NCI-H82 (cell line): ENCODE results near the gene TELO2.
A peak's percentile ranks its signal among the peaks of the same experiment; 100 is the strongest.
"Not testable (repeated sequence)": the region's sequence is repeated elsewhere in the genome, so short reads cannot be mapped to it uniquely, and the experiment has no call there.

Experiments
- DNase-seq: peaks from one replicate; lab custom pipeline; 2025; lab: John Stamatoyannopoulos, UW

Gene TELO2

GRCh38 chr16:1457489-1458245 lies 35.5 kb upstream of the TELO2 start:
- no peak for DNase-seq

- DNase-seq, result no peak
Observed at GRCh38 chr16:1458336-1458976, 34.7 kb upstream of the TELO2 start.

GRCh38 chr16:1458977-1459341 lies 34.2 kb upstream of the TELO2 start:
- DNase-seq, result no peak

GRCh38 chr16:1459967-1460366 lies 33.2 kb upstream of the TELO2 start:
- no peak for DNase-seq

GRCh38 chr16:1460602-1461138 lies 32.5 kb upstream of the TELO2 start:
- no peak for DNase-seq

- no peak for DNase-seq
Observed at GRCh38 chr16:1461146-1461545, 32.0 kb upstream of the TELO2 start.

GRCh38 chr16:1464196-1464893 lies 28.8 kb upstream of the TELO2 start:
- no peak for DNase-seq

GRCh38 chr16:1464894-1465566 lies 28.1 kb upstream of the TELO2 start:
- no peak for DNase-seq

GRCh38 chr16:1465567-1465915 lies 27.6 kb upstream of the TELO2 start:
- no peak for DNase-seq

GRCh38 chr16:1466054-1466453 lies 27.1 kb upstream of the TELO2 start:
- DNase-seq, result no peak

GRCh38 chr16:1466968-1467521 lies 26.1 kb upstream of the TELO2 start:
- no peak for DNase-seq

GRCh38 chr16:1468426-1468810 lies 24.7 kb upstream of the TELO2 start:
- DNase-seq, result no peak

GRCh38 chr16:1469141-1469540 lies 24.0 kb upstream of the TELO2 start:
- DNase-seq, result not testable (repeated sequence)

GRCh38 chr16:1469693-1470201 lies 23.4 kb upstream of the TELO2 start:
- no peak for DNase-seq

GRCh38 chr16:1470481-1471251 lies 22.5 kb upstream of the TELO2 start:
- no peak for DNase-seq

GRCh38 chr16:1471569-1472194 lies 21.5 kb upstream of the TELO2 start:
- no peak for DNase-seq

GRCh38 chr16:1472974-1473373 lies 20.2 kb upstream of the TELO2 start:
- no peak for DNase-seq

- DNase-seq, result no peak
Observed at GRCh38 chr16:1474082-1474795, 18.9 kb upstream of the TELO2 start.

GRCh38 chr16:1474796-1475551 lies 18.2 kb upstream of the TELO2 start, which contains the start of gene CLCN7:
CLCN7 (minus strand) TSS chr16:1475028; CDS start chr16:1474974, 54 bp downstream.
- peak; percentile 88 for DNase-seq
